ENCODE measurements around the gene KIAA0930.
A peak's percentile ranks its signal among the peaks of the same experiment; 100 is the strongest.
"Not testable (repeated sequence)": the region's sequence is repeated elsewhere in the genome, so short reads cannot be mapped to it uniquely, and the experiment has no call there.

Gene KIAA0930

GRCh38 chr22:45262931-45263462 lies 22.3 kb upstream of the KIAA0930 start:
- DNase-seq: no peak

GRCh38 chr22:45262195-45262930 lies 21.7 kb upstream of the KIAA0930 start:
- DNase-seq: no peak

- DNase-seq: no peak
These were observed 20.9 kb upstream of the KIAA0930 start for GRCh38 chr22:45261407-45262088.

GRCh38 chr22:45260395-45260759 lies 19.7 kb upstream of the KIAA0930 start:
- DNase-seq: not testable (repeated sequence)

- DNase-seq: no peak
These were observed 19.2 kb upstream of the KIAA0930 start for GRCh38 chr22:45259754-45260394.

- DNase-seq: not testable (repeated sequence)
These were observed 17.2 kb upstream of the KIAA0930 start for GRCh38 chr22:45257941-45258340.

- DNase-seq: no peak
These were observed 14.1 kb upstream of the KIAA0930 start for GRCh38 chr22:45254789-45255278.

- DNase-seq: no peak
These were observed 13.7 kb upstream of the KIAA0930 start for GRCh38 chr22:45254388-45254787.

- DNase-seq: no peak
These were observed 12.4 kb upstream of the KIAA0930 start for GRCh38 chr22:45253039-45253641.

- DNase-seq: no peak
These were observed 11.1 kb upstream of the KIAA0930 start for GRCh38 chr22:45251825-45252224.

GRCh38 chr22:45248832-45249561 lies 8.3 kb upstream of the KIAA0930 start:
- no peak for DNase-seq

- DNase-seq: no peak
These were observed 5.6 kb upstream of the KIAA0930 start for GRCh38 chr22:45246060-45246985.

GRCh38 chr22:45244916-45245315 lies 4.2 kb upstream of the KIAA0930 start:
- no peak for DNase-seq

GRCh38 chr22:45242778-45243191 lies 2.1 kb upstream of the KIAA0930 start:
- no peak for DNase-seq

GRCh38 chr22:45240104-45240809 lies 437 bp downstream of the KIAA0930 start:
- DNase-seq: peak; percentile 30 to 35

- no peak for DNase-seq
These were observed 1.0 kb downstream of the KIAA0930 start for GRCh38 chr22:45239681-45240051.

GRCh38 chr22:45238957-45239680 lies 1.6 kb downstream of the KIAA0930 start:
- no peak for DNase-seq

- DNase-seq: no peak
These were observed 2.4 kb downstream of the KIAA0930 start for GRCh38 chr22:45238076-45238956.

All from activated CD4-positive, alpha-beta T cell treated with anti-CD3 and anti-CD28 coated beads for 4 hours (primary cell).